GM10266 (cell line): Measurements from ENCODE around the gene NKG7.

Source experiments
- DNase-seq: peaks from one replicate; pipeline ENCODE4 v3.0.0; 2012; ENCODE audit errors: extremely low spot score
- TF ChIP-seq, protein P1 (sequence below): IDR thresholded peaks from 2 replicates; pipeline ENCODE4 v1.5.1; 2012; ENCODE audit warnings: mild to moderate bottlenecking, low read depth; ENCODE audit not compliant: control insufficient read depth, insufficient read depth; ENCODE audit errors: missing control alignments

NKG7 gene

DNA sequence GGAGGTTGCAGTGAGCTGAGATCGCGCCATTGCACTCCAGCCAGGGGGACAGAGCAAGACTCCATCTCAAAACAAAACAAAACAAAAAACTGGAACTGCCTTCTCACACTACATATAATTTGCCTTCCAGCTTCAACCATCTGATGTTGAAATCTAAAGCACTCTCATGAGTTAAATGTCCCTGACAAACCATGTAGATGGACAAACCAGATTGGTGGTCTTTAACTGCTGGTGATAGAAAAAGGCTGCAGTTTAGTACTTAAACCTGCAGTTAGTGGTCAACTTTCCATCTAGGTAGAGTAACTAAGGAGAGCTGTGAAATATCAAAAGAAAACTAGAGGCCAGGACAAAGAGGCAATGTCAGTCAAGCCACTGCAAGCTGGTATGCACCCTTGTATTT, 23.7 kb upstream of the NKG7 start:
- DNase-seq: no peak
- TF ChIP-seq, protein P1, sequence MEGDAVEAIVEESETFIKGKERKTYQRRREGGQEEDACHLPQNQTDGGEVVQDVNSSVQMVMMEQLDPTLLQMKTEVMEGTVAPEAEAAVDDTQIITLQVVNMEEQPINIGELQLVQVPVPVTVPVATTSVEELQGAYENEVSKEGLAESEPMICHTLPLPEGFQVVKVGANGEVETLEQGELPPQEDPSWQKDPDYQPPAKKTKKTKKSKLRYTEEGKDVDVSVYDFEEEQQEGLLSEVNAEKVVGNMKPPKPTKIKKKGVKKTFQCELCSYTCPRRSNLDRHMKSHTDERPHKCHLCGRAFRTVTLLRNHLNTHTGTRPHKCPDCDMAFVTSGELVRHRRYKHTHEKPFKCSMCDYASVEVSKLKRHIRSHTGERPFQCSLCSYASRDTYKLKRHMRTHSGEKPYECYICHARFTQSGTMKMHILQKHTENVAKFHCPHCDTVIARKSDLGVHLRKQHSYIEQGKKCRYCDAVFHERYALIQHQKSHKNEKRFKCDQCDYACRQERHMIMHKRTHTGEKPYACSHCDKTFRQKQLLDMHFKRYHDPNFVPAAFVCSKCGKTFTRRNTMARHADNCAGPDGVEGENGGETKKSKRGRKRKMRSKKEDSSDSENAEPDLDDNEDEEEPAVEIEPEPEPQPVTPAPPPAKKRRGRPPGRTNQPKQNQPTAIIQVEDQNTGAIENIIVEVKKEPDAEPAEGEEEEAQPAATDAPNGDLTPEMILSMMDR: no peak

DNA sequence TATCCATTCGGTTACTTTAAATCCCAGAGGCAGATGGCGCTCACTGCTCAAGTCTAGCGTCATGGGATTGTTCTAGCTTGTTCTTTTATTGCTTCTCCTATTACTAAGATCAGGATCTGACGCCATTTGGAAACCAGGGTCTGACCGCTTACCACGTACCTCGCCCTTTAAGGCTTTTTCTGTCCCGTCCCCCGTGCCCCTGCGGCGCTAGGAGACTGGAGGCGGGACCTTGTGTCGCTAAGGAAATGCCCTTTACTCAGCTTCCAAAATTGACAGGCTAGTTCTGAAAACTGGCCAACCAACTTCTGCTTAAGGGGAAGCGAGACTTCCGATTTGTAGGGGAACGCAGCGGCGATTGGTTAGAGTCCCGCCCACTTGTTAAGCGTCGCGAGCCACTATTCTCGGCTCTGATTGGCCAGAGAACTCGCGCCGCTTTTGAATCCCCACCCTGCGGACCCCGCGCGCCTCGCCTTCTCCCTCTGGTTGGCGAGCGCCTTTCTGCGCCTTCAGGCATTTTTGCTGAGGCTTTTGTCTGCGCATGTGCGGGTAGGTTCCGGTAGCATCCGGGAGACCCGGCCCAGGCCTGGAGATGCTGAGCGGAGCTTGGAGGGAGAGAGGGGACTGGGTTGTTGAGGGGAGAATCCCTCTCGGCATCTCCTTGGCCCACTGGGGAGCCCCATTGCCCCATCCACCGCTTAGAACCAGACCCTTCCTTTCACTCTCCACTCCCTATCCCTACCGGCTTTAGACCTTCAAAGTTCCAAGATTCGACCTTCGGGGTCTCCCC, 21.8 kb upstream of the NKG7 start:
- TF ChIP-seq, protein P1: peak; percentile 12
- peak; percentile 92 for DNase-seq

DNA sequence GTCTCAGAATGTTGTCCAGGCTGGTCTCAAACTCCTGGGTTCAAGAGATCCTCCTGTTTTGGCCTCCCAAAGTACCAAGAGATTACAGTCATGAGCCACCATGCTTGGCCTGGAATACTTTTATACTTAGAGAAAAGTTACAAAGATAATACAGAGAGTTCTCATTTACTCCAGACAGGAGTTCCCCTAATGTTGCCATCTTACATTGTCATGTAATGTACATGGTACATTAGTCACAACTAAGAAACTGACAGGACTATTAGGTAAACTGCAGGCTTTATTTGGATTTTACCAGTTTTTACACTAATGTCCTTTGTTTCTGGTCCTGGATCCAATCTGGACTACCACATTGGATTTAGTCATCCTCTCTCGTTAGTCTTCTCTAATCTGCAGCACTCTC, 20.2 kb upstream of the NKG7 start:
- DNase-seq: no peak
- TF ChIP-seq, protein P1: no peak

DNA sequence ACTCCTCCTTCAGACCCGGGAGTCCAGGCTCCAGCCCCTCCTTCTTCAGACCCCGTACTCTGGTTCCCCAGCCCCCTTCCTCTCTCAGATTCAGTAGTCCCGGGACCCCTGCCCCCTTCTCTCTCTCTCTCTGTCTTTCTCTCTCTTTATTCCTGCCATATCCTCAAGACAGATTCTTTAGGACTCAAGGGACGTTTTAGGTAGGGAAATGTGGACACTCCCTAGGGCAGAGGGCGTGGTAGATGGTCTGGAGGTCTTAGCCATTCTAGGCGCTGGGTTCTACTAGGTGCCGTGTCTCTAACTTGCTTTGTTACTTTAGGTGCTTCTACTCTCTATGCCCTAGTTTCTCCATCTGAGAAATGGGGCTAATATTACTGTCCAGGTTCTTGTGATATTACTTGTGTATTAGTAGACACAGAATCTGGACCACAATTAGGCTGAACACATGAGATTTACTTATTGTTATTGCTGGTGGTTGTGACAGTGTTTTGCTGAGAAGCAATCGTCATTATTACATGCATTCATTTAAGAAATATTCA, 18.7 kb upstream of the NKG7 start:
- TF ChIP-seq, protein P1: no peak

DNA sequence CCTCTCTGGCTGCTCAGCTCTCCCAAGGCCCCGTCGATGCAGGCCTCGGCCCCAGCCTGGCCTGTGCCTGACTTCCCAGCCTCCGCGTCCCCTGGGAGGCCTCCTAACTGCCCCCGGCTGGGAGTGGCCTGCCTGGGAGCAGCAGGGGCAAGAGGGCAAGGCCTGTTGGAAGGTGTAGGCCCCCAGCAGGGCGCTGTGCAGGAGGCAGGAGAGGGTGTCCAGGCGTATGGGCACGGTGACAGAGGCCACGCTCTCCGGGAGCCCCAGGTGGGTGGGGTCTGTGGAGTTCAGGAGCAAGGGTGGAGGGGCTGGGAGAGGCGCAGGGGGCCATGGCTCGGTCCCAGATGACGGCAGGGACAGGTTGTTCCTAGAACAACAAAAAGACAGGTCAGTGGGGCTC, 16.7 kb upstream of the NKG7 start:
- TF ChIP-seq, protein P1: no peak
- no peak for DNase-seq

More for the DNA sequence above, 18.7 kb upstream of the NKG7 start:
- DNase-seq: no peak

DNA sequence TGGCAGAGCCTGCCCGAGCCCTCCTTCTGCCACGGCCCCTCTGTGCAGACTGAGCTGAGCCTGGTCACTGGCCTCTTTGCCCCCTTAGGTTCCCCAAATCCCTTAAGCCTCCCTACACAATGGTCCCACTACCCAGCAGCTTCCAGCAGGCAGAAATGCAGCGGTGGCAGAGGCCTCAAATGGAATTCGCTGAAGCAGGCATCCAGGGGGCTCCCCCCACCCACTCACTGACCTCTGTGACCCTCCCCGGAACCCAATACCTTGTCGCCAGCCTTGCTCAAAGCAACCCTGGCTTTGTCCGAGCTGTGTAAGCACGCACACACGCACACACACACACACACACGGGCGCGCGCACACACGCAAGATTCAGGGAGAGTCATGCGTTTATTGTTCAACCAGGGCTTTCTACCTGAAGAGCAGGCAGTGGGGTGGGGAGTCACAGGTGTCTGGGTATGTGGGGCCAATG, 15.5 kb upstream of the NKG7 start, which contains the start of gene LIM2:
LIM2 (minus strand) TSS at position 51 of the 466 bp plus-strand sequence. CDS start 531 bp downstream, outside the sequence.
- TF ChIP-seq, protein P1: no peak
- no peak for DNase-seq
